HG03175 (cell line): ENCODE measurements around the gene SOX2.
"Not testable (repeated sequence)": the region's sequence is repeated elsewhere in the genome, so short reads cannot be mapped to it uniquely, and the experiment has no call there.

ENCODE experiments used
- ATAC-seq: cut with Tn5 transposase; IDR thresholded peaks from one replicate; pipeline ENCODE4 v1.9.1; 2021; ENCODE audit warnings: mild to moderate bottlenecking, moderate library complexity; ENCODE audit not compliant: unreplicated experiment

Gene SOX2

DNA sequence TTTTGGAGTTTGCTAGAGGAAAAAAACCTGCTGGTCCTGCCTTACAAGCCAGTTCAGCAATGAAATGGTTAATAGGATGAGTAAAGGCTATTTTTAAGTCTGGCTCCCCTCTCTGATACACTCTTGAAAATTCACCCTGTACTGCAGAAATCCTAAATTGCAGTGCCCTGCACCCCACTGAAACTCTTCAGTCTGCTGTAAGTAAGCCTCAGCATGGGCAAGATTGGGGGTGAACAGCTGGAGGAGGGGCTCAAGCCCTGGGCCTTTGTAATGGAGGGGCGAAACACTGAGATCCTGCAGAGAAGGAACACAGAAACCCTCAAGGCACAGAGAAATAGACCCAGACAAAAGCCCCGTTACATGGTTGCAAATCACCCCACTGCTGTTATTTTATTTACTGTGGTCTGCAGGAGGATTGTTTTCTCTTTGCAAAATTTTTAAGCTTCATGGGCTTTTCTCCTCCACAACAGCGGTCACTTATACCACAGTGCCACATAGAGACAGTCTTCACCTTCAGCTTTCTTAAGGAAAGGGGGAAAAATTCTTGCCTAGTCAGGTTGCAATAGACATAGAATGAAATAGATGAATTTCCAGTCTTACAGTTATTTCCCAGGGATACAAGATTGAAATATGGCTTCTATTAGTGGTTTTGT, 45.0 kb downstream of the SOX2 start:
- no peak for ATAC-seq

DNA sequence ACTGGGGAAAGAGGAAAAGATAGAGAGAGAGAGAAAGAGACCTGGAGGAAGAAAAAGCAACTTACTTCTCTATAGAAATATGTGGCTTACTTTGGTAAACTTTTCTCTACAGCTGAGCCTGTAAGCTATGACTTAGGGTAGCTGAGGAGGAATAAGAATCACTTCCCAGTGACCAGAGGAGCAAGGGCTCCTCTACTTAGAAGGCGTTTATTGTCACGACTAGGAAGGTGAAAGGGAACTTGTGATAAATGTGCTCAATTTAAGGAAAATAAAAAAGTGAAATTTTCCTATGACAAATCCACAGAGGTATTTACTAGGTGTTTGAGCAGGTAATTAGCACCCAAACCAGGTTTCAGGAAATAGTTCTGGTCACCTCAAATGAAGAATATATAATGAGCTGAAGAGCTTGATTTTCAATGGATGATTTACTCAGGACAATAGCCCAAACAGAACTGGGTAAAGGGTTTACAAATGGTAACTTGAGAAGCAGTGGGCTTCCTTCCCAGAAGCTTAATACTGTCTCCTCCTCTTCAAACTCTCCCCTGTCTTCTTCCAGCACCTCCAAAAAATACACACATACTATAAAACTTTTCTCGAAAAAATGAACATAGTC, 46.1 kb downstream of the SOX2 start:
- no peak for ATAC-seq

DNA sequence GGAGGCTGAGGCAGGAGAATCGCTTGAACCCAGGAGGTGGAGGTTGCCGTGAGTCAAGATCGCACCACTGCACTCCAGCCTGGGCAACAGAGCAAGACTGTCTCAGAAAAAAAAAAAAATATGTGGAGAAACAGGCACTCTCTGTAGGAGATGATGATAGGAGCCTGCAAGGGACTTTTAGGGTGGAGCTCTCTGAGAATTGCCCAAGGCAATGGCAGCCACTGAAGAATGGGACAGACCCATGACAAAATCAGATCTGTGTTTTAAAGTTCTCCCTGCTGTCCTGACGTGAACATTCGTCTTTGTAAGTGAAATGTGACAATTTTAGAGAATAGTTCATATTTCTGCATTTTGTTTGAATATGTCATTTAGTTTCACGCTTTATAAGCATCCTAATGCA, 50.2 kb downstream of the SOX2 start:
- no peak for ATAC-seq

DNA sequence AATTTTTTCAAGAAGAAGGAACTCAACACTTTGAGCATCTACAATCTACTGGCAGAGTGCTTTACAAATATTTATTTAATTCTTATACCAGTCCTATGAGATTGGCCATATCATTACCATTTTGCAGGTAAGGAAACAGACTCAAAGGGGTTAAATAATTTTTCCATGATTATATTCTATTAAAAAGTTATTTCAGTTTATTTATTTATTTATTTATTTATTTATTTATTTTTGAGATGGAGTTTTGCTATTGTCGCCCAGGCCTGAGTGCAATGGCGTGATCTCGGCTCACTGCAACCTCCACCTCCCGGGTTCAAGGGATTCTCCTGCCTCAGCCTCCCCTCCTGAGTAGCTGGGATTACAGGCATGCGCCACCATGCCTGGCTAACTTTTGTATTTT, 52.3 kb downstream of the SOX2 start:
- not testable (repeated sequence) for ATAC-seq
